Measurements from ENCODE around the gene C10orf71. TPM values are rescaled to one million over a fixed set of nuclear protein-coding genes. Genes with fewer than 3 reads are reported as not detected.

C10orf71 gene
- total RNA-seq, 1 experiment from 2014 or later: not detected

DNA sequence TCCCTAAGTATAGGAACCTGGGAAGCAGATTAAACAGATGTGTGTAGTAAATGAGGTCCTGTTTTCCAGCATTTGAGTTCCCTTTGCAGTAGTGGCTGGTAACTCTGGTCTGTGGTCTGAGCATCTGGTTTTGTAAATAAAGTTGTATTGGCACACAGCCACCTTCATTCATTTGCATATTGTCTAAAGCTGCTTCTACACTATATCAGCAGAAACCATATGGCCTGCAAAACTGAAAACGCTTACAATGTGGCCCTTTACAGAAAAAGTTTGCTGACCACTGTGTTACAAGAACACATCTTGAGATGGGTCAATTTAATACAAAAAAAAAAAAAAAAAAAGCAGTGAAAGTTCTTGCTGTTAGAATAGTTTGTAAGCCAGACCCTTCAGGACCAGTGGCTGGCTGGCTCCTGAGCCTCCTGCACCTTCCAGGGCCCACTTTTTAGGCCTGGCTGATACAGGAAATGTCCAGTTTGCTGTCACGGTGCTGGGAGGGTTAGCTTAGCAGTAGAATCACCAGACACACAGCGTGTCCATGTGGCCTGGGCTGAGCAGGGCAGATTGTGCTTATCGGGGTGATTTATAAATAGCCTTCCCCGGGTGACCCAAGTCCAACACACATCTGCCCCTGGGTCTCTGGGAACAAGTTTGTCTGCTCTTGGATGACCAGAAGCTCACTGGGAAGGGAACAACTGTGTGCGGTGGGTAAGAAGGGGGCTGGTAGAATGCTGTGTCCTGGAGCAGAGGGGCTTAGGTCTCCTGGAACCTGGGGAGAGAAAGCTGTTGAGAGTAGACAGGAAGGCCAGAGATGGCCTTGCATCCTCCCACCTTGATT, 1.4 kb downstream of the C10orf71 start:
- CTCF ChIA-PET: no interaction called here
- no peak overlapping the region for H3K4me3 Mint-ChIP-seq (ENCODE audit: unreplicated experiment)
- no peaks in the 10 kb centered on the region for H3K9me3 Mint-ChIP-seq (ENCODE audit: unreplicated experiment)
- no peak overlapping the region for H3K27ac Mint-ChIP-seq (ENCODE audit: low read depth, unreplicated experiment)
- no peaks in the 10 kb centered on the region for H3K36me3 Mint-ChIP-seq (ENCODE audit: insufficient read depth, unreplicated experiment)
- TF ChIP-seq, protein P1, sequence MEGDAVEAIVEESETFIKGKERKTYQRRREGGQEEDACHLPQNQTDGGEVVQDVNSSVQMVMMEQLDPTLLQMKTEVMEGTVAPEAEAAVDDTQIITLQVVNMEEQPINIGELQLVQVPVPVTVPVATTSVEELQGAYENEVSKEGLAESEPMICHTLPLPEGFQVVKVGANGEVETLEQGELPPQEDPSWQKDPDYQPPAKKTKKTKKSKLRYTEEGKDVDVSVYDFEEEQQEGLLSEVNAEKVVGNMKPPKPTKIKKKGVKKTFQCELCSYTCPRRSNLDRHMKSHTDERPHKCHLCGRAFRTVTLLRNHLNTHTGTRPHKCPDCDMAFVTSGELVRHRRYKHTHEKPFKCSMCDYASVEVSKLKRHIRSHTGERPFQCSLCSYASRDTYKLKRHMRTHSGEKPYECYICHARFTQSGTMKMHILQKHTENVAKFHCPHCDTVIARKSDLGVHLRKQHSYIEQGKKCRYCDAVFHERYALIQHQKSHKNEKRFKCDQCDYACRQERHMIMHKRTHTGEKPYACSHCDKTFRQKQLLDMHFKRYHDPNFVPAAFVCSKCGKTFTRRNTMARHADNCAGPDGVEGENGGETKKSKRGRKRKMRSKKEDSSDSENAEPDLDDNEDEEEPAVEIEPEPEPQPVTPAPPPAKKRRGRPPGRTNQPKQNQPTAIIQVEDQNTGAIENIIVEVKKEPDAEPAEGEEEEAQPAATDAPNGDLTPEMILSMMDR (IDR thresholded peaks at IDR 0.05; ENCODE audit: unreplicated experiment): no peak
- DNase-seq (ENCODE audit: unreplicated experiment): no peak
- no peaks in the 10 kb centered on the region for H3K4me1 Mint-ChIP-seq (ENCODE audit: insufficient read depth, unreplicated experiment)
- intact Hi-C loops (cut with micrococcal nuclease): no loop called here
- H3K27me3 Mint-ChIP-seq (ENCODE audit: insufficient read depth, unreplicated experiment): peaks cover 17% of the 10 kb centered on the region
- BruUV-seq (replicated peaks): no TSS peak
- POLR2A ChIA-PET: no interaction called here

DNA sequence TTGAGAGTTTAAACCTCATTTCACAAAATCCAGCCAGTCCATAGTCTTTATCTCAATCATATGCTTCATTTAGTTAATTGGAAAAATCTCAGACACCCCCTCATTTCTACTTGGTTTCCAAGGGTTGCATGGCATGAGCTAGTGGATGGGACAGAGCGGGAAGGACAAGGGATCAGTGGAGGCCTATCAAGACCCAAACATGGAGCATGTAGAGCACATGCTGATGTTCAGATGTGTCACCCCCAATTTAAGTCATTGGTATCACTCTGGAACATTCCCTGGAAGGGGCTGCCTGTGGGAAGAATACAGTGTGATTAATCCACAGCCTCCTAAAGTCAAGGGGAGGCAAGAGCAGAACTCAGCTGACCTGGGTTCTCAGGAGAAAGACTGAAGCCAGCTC, 2.3 kb downstream of the C10orf71 start:
- Mint-ChIP-seq H3K4me3 (ENCODE audit: unreplicated experiment) (no peak overlapping the region), H3K27ac (ENCODE audit: low read depth, unreplicated experiment) (no peak overlapping the region), H3K4me1 (ENCODE audit: insufficient read depth, unreplicated experiment) (no peaks in the 10 kb centered on the region), H3K27me3 (ENCODE audit: insufficient read depth, unreplicated experiment) (peaks cover 19% of the 10 kb centered on the region), H3K36me3 (ENCODE audit: insufficient read depth, unreplicated experiment) (no peaks in the 10 kb centered on the region), H3K9me3 (ENCODE audit: unreplicated experiment) (no peaks in the 10 kb centered on the region)
- BruUV-seq (replicated peaks): no TSS peak
- POLR2A ChIA-PET: no interaction called here
- DNase-seq (ENCODE audit: unreplicated experiment): no peak
- intact Hi-C loops (cut with micrococcal nuclease): no loop called here
- CTCF ChIA-PET: no interaction called here
- TF ChIP-seq, protein P1 (IDR thresholded peaks at IDR 0.05; ENCODE audit: unreplicated experiment): no peak

DNA sequence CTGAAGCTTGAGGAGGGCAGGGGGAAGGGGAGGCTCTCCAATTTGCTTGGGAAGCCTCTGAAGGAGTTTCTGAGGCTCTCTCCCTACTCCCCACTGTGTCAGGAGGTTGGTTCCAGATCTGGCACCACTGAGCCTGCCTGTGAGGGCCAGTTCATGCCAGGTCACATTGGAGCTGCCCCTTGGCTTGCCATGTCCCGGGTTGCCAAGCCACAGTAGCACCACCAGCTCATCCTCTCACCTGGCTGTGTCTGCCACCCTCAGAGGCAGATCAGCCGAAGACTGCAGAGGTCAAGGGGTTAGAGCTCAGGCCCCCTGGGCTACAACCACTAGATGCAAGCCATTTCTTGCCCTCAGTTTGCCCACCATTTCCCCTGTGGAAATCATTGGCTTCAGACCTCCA, 3.1 kb downstream of the C10orf71 start:
- CTCF ChIA-PET: interaction anchor here (0.6 kb wide), 1 partner anchor 135 kb away, joined by 3 read pairs; no protein-coding TSS in a partner anchor
- H3K27me3 Mint-ChIP-seq (ENCODE audit: insufficient read depth, unreplicated experiment): peaks cover 19% of the 10 kb centered on the region

DNA sequence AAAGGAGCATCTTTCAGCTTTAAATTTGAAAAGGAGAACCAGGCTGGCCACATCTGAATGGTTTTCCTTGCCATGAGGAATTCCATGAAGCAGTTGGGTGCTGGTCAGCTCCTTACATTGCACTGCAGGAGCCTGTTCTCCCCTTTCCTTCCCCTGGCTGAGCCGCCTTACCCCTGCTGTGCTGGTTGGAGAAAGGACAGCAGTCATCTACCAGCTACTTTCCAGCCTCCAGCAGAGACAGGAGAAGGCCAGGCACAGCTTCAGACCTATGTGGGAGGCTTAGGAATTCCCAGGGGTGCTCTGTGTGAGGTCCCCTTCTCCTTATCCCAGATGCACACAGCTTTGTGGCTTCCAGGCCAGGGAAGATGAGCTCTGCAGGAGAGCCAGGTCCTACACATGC, 4.7 kb downstream of the C10orf71 start:
- Mint-ChIP-seq H3K27ac (ENCODE audit: low read depth, unreplicated experiment) (no peak overlapping the region), H3K36me3 (ENCODE audit: insufficient read depth, unreplicated experiment) (no peaks in the 10 kb centered on the region), H3K4me1 (ENCODE audit: insufficient read depth, unreplicated experiment) (no peaks in the 10 kb centered on the region), H3K4me3 (ENCODE audit: unreplicated experiment) (no peak overlapping the region), H3K27me3 (ENCODE audit: insufficient read depth, unreplicated experiment) (peaks cover 19% of the 10 kb centered on the region), H3K9me3 (ENCODE audit: unreplicated experiment) (no peaks in the 10 kb centered on the region)
- ChIA-PET POLR2A (no interaction called here), CTCF (interaction anchor here (1.1 kb wide), 1 partner anchor 26 kb away, joined by 3 read pairs; no protein-coding TSS in a partner anchor)
- BruUV-seq (replicated peaks): no TSS peak
- TF ChIP-seq, protein P1 (IDR thresholded peaks at IDR 0.05; ENCODE audit: unreplicated experiment): no peak
- DNase-seq (ENCODE audit: unreplicated experiment): no peak
- intact Hi-C loops (cut with micrococcal nuclease): no loop called here

More for the DNA sequence above, 3.1 kb downstream of the C10orf71 start:
- Mint-ChIP-seq H3K36me3 (ENCODE audit: insufficient read depth, unreplicated experiment) (no peaks in the 10 kb centered on the region), H3K4me3 (ENCODE audit: unreplicated experiment) (no peak overlapping the region), H3K27ac (ENCODE audit: low read depth, unreplicated experiment) (no peak overlapping the region), H3K9me3 (ENCODE audit: unreplicated experiment) (no peaks in the 10 kb centered on the region), H3K4me1 (ENCODE audit: insufficient read depth, unreplicated experiment) (no peaks in the 10 kb centered on the region)
- DNase-seq (ENCODE audit: unreplicated experiment): no peak
- BruUV-seq (replicated peaks): no TSS peak
- POLR2A ChIA-PET: no interaction called here
- intact Hi-C loops (cut with micrococcal nuclease): no loop called here
- TF ChIP-seq, protein P1 (IDR thresholded peaks at IDR 0.05; ENCODE audit: unreplicated experiment): no peak

All from MCF 10A (cell line).